ENCODE data around the gene KRTAP10-5.

The KRTAP10-5 gene

DNA sequence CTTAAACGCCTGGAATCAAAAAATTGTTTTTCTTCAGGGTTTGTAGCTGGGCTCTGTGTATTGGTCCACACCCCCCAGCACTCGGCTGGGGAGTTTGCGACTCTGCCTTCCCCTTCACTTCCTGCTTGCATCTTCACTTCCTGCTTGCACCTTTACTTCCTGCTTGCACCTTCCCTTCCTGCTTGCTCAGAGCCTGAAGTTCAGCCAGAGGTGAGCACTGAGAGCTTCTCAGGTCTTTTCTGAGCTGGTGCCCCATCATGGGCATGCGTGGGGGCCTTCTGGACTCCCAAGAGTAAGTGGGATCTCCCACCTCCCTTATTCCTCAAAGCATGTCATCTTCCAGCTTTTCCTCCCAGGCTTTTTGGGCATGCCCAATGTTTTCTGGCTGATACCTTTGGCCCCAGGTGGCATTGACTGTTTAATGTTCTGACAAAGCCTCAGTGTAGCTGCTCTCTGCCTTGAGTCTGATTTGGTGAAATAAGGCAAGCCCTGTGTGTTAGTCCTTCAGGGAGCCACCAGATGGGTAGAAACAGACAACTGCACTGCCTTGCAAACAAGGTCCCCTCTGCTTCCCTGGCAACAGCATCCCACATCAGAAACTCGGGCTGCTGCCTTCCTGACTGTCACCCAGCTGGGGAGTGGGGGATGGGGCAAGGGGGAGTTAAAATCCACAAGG lies 32.6 kb downstream of the KRTAP10-5 start:
- no peak for TF ChIP-seq BACH2 (CRISPR knock-in tag; IDR thresholded peaks at IDR 0.05; ENCODE audit: borderline replicate concordance)
- TF ChIP-seq ZNF565 (CRISPR knock-in tag; conservative IDR thresholded peaks at IDR 0.05; ENCODE audit: low read depth): no peak
- TF ChIP-seq TOX (CRISPR knock-in tag; IDR thresholded peaks at IDR 0.05; ENCODE audit: borderline replicate concordance): no peak
- TF ChIP-seq CSDC2 (CRISPR knock-in tag; IDR thresholded peaks at IDR 0.05): no peak
- TF ChIP-seq, protein P1, sequence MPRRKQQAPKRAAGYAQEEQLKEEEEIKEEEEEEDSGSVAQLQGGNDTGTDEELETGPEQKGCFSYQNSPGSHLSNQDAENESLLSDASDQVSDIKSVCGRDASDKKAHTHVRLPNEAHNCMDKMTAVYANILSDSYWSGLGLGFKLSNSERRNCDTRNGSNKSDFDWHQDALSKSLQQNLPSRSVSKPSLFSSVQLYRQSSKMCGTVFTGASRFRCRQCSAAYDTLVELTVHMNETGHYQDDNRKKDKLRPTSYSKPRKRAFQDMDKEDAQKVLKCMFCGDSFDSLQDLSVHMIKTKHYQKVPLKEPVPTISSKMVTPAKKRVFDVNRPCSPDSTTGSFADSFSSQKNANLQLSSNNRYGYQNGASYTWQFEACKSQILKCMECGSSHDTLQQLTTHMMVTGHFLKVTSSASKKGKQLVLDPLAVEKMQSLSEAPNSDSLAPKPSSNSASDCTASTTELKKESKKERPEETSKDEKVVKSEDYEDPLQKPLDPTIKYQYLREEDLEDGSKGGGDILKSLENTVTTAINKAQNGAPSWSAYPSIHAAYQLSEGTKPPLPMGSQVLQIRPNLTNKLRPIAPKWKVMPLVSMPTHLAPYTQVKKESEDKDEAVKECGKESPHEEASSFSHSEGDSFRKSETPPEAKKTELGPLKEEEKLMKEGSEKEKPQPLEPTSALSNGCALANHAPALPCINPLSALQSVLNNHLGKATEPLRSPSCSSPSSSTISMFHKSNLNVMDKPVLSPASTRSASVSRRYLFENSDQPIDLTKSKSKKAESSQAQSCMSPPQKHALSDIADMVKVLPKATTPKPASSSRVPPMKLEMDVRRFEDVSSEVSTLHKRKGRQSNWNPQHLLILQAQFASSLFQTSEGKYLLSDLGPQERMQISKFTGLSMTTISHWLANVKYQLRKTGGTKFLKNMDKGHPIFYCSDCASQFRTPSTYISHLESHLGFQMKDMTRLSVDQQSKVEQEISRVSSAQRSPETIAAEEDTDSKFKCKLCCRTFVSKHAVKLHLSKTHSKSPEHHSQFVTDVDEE (CRISPR knock-in tag; IDR thresholded peaks at IDR 0.05): no peak
- TF ChIP-seq ISL1 (CRISPR knock-in tag; IDR thresholded peaks at IDR 0.05): no peak
- TF ChIP-seq ZNF8 (CRISPR knock-in tag; IDR thresholded peaks at IDR 0.05): no peak
- no peak for TF ChIP-seq RARB (CRISPR knock-in tag; IDR thresholded peaks at IDR 0.05)
- no peak for TF ChIP-seq TCF4 (CRISPR knock-in tag; IDR thresholded peaks at IDR 0.05; ENCODE audit: borderline replicate concordance)
- TF ChIP-seq, protein P2, sequence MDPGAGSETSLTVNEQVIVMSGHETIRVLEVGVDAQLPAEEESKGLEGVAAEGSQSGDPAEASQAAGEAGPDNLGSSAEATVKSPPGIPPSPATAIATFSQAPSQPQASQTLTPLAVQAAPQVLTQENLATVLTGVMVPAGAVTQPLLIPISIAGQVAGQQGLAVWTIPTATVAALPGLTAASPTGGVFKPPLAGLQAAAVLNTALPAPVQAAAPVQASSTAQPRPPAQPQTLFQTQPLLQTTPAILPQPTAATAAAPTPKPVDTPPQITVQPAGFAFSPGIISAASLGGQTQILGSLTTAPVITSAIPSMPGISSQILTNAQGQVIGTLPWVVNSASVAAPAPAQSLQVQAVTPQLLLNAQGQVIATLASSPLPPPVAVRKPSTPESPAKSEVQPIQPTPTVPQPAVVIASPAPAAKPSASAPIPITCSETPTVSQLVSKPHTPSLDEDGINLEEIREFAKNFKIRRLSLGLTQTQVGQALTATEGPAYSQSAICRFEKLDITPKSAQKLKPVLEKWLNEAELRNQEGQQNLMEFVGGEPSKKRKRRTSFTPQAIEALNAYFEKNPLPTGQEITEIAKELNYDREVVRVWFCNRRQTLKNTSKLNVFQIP (CRISPR knock-in tag; IDR thresholded peaks at IDR 0.05; ENCODE audit: borderline replicate concordance, low read depth): no peak
- no peak for TF ChIP-seq ZFP30 (CRISPR knock-in tag; IDR thresholded peaks at IDR 0.05)
- ATAC-seq: no peak

DNA sequence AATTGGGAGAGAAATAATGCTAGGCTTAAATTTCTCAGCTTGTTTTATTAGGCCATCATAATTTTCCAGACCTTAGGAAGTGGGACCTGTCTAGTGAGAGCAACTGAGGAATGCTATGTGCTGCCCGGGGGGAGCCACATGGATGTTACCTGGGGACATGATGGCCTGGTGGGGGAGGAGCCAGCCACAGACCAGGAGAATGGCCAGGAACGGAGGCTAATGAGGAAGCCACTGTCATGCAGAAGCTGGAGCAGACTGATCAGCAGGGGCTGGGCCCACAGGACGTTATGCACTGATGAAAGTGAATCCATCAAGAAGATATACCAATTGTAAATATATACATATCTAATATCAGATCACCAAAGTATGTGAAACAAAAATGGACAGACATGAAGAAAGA lies 35.8 kb downstream of the KRTAP10-5 start:
- TF ChIP-seq ARNTL (CRISPR knock-in tag; IDR thresholded peaks at IDR 0.05; ENCODE audit: borderline replicate concordance, low read depth) (no peak), ZFP30 (CRISPR knock-in tag; IDR thresholded peaks at IDR 0.05) (no peak), RARB (CRISPR knock-in tag; IDR thresholded peaks at IDR 0.05) (no peak), GLIS3 (CRISPR knock-in tag; IDR thresholded peaks at IDR 0.05) (no peak), SNAI2 (CRISPR knock-in tag; IDR thresholded peaks at IDR 0.05) (no peak)
- TF ChIP-seq, protein P3, sequence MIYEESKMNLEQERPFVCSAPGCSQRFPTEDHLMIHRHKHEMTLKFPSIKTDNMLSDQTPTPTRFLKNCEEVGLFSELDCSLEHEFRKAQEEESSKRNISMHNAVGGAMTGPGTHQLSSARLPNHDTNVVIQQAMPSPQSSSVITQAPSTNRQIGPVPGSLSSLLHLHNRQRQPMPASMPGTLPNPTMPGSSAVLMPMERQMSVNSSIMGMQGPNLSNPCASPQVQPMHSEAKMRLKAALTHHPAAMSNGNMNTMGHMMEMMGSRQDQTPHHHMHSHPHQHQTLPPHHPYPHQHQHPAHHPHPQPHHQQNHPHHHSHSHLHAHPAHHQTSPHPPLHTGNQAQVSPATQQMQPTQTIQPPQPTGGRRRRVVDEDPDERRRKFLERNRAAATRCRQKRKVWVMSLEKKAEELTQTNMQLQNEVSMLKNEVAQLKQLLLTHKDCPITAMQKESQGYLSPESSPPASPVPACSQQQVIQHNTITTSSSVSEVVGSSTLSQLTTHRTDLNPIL (CRISPR knock-in tag; IDR thresholded peaks at IDR 0.05; ENCODE audit: low read depth): no peak
- no peak for ATAC-seq

DNA sequence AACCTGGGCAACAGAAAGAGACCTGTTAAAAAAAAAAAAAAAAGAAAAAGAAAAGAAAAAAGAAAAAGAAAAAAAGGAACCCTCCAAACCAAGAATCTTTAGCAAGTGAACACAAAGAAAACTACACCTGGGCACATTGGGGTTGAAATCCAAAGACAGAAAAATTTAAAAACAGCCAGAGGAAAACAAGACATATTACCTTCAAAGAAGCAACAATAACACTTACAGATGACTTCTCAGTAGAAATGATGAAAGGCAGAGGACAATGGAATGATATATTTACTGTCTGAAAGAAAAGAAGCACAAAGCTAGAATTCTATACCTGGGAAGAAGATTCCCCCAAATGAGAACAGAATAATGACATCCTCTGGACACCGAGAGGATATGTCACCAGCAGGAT lies 37.7 kb downstream of the KRTAP10-5 start:
- ATAC-seq: no peak
- TF ChIP-seq, protein P4, sequence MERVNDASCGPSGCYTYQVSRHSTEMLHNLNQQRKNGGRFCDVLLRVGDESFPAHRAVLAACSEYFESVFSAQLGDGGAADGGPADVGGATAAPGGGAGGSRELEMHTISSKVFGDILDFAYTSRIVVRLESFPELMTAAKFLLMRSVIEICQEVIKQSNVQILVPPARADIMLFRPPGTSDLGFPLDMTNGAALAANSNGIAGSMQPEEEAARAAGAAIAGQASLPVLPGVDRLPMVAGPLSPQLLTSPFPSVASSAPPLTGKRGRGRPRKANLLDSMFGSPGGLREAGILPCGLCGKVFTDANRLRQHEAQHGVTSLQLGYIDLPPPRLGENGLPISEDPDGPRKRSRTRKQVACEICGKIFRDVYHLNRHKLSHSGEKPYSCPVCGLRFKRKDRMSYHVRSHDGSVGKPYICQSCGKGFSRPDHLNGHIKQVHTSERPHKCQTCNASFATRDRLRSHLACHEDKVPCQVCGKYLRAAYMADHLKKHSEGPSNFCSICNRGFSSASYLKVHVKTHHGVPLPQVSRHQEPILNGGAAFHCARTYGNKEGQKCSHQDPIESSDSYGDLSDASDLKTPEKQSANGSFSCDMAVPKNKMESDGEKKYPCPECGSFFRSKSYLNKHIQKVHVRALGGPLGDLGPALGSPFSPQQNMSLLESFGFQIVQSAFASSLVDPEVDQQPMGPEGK (CRISPR knock-in tag; IDR thresholded peaks at IDR 0.05; ENCODE audit: borderline replicate concordance): no peak
- TF ChIP-seq TCF4 (CRISPR knock-in tag; IDR thresholded peaks at IDR 0.05; ENCODE audit: borderline replicate concordance) (no peak), TOX (CRISPR knock-in tag; IDR thresholded peaks at IDR 0.05; ENCODE audit: borderline replicate concordance) (no peak), ZNF70 (CRISPR knock-in tag; IDR thresholded peaks at IDR 0.05) (no peak), OSR1 (CRISPR knock-in tag; IDR thresholded peaks at IDR 0.05) (no peak), PPARA (CRISPR knock-in tag; IDR thresholded peaks at IDR 0.05; ENCODE audit: borderline replicate concordance) (no peak), ZC3H10 (CRISPR knock-in tag; IDR thresholded peaks at IDR 0.05) (no peak), RARB (CRISPR knock-in tag; IDR thresholded peaks at IDR 0.05) (no peak), ZNF8 (CRISPR knock-in tag; IDR thresholded peaks at IDR 0.05) (no peak), GLIS3 (CRISPR knock-in tag; IDR thresholded peaks at IDR 0.05) (no peak), BACH2 (CRISPR knock-in tag; IDR thresholded peaks at IDR 0.05; ENCODE audit: borderline replicate concordance) (no peak), ESRRG (CRISPR knock-in tag; IDR thresholded peaks at IDR 0.05) (no peak), ARNTL (CRISPR knock-in tag; IDR thresholded peaks at IDR 0.05; ENCODE audit: borderline replicate concordance, low read depth) (no peak)
- TF ChIP-seq, protein P2 (CRISPR knock-in tag; IDR thresholded peaks at IDR 0.05; ENCODE audit: borderline replicate concordance, low read depth): no peak
- TF ChIP-seq, protein P1 (CRISPR knock-in tag; IDR thresholded peaks at IDR 0.05): no peak
- TF ChIP-seq, protein P5, sequence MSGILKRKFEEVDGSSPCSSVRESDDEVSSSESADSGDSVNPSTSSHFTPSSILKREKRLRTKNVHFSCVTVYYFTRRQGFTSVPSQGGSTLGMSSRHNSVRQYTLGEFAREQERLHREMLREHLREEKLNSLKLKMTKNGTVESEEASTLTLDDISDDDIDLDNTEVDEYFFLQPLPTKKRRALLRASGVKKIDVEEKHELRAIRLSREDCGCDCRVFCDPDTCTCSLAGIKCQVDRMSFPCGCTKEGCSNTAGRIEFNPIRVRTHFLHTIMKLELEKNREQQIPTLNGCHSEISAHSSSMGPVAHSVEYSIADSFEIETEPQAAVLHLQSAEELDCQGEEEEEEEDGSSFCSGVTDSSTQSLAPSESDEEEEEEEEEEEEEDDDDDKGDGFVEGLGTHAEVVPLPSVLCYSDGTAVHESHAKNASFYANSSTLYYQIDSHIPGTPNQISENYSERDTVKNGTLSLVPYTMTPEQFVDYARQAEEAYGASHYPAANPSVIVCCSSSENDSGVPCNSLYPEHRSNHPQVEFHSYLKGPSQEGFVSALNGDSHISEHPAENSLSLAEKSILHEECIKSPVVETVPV (CRISPR knock-in tag; IDR thresholded peaks at IDR 0.05): no peak
